ENCODE data around the gene RFX8.

DNA sequence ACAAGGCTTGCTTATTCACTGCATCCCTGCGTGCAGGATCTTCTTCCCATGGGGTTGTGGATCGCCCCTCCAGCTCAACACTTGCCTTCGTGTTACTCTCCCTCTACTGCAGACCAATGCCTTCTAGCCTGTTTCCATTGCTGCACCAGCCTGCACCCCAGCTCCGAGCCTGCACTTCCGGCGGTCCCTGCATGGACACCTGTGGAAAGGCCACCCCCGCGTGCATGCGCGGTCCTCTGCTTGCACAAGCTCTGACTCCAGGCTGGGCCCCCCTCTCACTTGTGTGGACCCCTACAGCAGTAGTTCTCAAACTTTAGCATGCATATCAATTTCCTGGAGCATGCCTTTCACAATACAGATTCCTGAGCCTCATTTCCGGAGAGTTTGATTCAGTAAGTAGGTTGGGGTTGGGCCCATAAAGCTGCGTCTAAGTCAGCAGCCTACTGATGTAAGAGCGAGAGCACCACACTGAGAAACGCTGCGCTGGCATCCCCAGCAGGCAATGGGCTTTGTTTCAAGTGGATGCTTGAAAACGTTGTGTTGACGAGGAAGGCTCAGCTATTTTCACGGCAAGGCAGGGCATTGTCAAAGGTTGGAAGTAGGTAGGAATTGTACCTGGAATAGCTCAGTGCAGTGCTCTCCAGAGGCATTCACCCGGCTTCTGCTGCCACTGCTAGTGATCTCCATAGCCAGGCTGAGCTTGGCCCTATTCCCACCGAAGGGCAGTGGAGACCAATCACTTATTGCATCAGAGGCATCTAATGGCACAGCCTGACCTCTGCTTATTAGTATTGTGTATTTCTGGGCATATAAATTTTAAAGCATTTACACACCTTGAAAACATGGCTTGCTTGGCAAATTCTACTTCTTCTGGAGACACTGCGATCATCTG is 120.2 kb downstream of the RFX8 start:
- no peak for TF ChIP-seq POLR2A (IDR thresholded peaks at IDR 0.05; ENCODE audit: low read depth, low read length)
- TF ChIP-seq POU2F2 (IDR thresholded peaks at IDR 0.05; ENCODE audit: low read depth, low read length): no peak
- no peak for TF ChIP-seq TAF1 (IDR thresholded peaks at IDR 0.05; ENCODE audit: low read depth, low read length)
- no peak for TF ChIP-seq POLR2AphosphoS5 (IDR thresholded peaks at IDR 0.05; ENCODE audit: low read depth, low read length)

All from GM12891 (cell line).